Esophagus muscularis mucosa (tissue), 4 donors: ENCODE results near the gene NSL1. TPM values are rescaled to one million over a fixed set of nuclear protein-coding genes. Genes with fewer than 3 reads are reported as not detected.

ENCODE experiments used
- DNase-seq: peaks from one replicate; pipeline ENCODE4 v3.0.0-alpha.2; 2017; ENCODE audit errors: extremely low spot score
- H3K27ac ChIP-seq, 4 donors: fragments of 200-600 bp; sonication (generic); replicated peaks in 1 of 4; 1 replicate in 3 of 4; 2 replicates in 1 of 4; pipeline ENCODE4 v1.5.1; 2016 to 2019; ENCODE audit warnings: mild to moderate bottlenecking in 1 of 4
- H3K27me3 ChIP-seq, 4 donors: fragments of 200-600 bp; sonication (generic); one replicate each; pipeline versions ENCODE4 v1.5.1 to v1.6.0; 2016 to 2019
- H3K36me3 ChIP-seq, 4 donors: fragments of 200-600 bp; sonication (generic); one replicate each; pipeline ENCODE4 v1.5.1; 2016 to 2019
- H3K4me1 ChIP-seq, 4 donors: fragments of 200-600 bp; sonication (generic); one replicate each; pipeline ENCODE4 v1.5.1; 2016 to 2019
- H3K4me3 ChIP-seq, 4 donors: fragments of 200-600 bp; sonication (generic); 1 replicate in 2 of 4; 2 replicates in 2 of 4; pipeline ENCODE4 v1.5.1; 2016 to 2019; ENCODE audit warnings: mild to moderate bottlenecking in 4 of 4, moderate library complexity in 1 of 4
- H3K9me3 ChIP-seq, 4 donors: fragments of 200-600 bp; sonication (generic); 1 replicate in 3 of 4; 2 replicates in 1 of 4; pipeline ENCODE4 v1.5.1; 2016 to 2019
- CTCF ChIP-seq, 3 experiments: fragments of 200-600 bp in 2 of 3; fragments of 450-650 bp in 1 of 3; sonication (generic) in 2 of 3; IDR thresholded peaks; one replicate each; pipeline ENCODE4 v1.5.1; 2017 to 2019; ENCODE audit warnings: antibody characterized with exemption in 3 of 3, mild to moderate bottlenecking in 2 of 3, moderate library complexity in 1 of 3
- EP300 ChIP-seq: sonication (generic); formaldehyde crosslinking; IDR thresholded peaks from one replicate; pipeline ENCODE4 v1.6.1; 2017; ENCODE audit warnings: antibody characterized with exemption
- POLR2A ChIP-seq: fragments of 450-650 bp; IDR thresholded peaks from one replicate; pipeline ENCODE4 v1.6.1; 2017; ENCODE audit warnings: antibody characterized with exemption, moderate library complexity, mild to moderate bottlenecking, low read depth
- POLR2AphosphoS5 ChIP-seq, 2 donors: sonication (generic); formaldehyde crosslinking; IDR thresholded peaks; one replicate each; pipeline ENCODE4 v1.6.1; 2017; ENCODE audit warnings: antibody characterized with exemption in 2 of 2
- WGBS: methylation state at CpG from one replicate; pipeline ENCODE4 v1.1.5; 2018; 5-methylcytosine and 5-hydroxymethylcytosine counted together
- intact Hi-C: fragments of 100-400 bp; cut with DNase I; formaldehyde crosslinking; loops from one replicate; pipeline ENCODE4 v1.15.1; 2023
- total RNA-seq, 4 donors: library from RNA; depleted of rRNA; stranded (reverse); fragments of >200 nt; gene quantifications; one replicate each; pipeline versions ENCODE4 v1.1.0 to v1.2.1, GENCODE V29; 2016

NSL1 gene
- total RNA-seq, 4 donors from 2014 or later, result 20.0 to 42.0 (median 30.8) TPM

GRCh38 chr1:212822956-212823355 is 31.4 kb upstream of the NSL1 start:
- no peak for DNase-seq
- Histone ChIP-seq H3K4me3 (no peak overlapping the region), H3K9me3 (peaks cover 0 to 16% (median 14%) of the 10 kb centered on the region in 4 donors), H3K27me3 (no peaks in the 10 kb centered on the region), H3K36me3 (no peaks in the 10 kb centered on the region), H3K27ac (no peak overlapping the region), H3K4me1 (no peaks in the 10 kb centered on the region)
- intact Hi-C loops, result no loop called here
- 94% methylated on average over 3 of the region's 3 CpGs for WGBS
- no peak for TF ChIP-seq CTCF (IDR thresholded peaks at IDR 0.05)
- no peak for TF ChIP-seq POLR2A
- TF ChIP-seq POLR2AphosphoS5 (IDR thresholded peaks at IDR 0.05), result no peak

GRCh38 chr1:212820969-212821368 is 29.4 kb upstream of the NSL1 start:
- TF ChIP-seq POLR2AphosphoS5 (IDR thresholded peaks at IDR 0.05), result no peak
- TF ChIP-seq POLR2A, result no peak
- TF ChIP-seq CTCF (IDR thresholded peaks at IDR 0.05), result no peak
- no peak for TF ChIP-seq EP300
- Histone ChIP-seq H3K27ac (no peak overlapping the region), H3K27me3 (no peaks in the 10 kb centered on the region), H3K36me3 (no peaks in the 10 kb centered on the region), H3K4me1 (no peaks in the 10 kb centered on the region), H3K4me3 (no peak overlapping the region), H3K9me3 (peaks cover 0 to 12% (median 10%) of the 10 kb centered on the region in 4 donors)
- WGBS, result 85% methylated on average over 2 of the region's 2 CpGs
- no peak for DNase-seq
- intact Hi-C loops, result no loop called here

GRCh38 chr1:212819726-212820125 is 28.1 kb upstream of the NSL1 start:
- DNase-seq, result no peak
- Histone ChIP-seq H3K4me1 (no peaks in the 10 kb centered on the region), H3K27ac (no peak overlapping the region), H3K27me3 (no peaks in the 10 kb centered on the region), H3K36me3 (peaks cover 0 to under 1% (median 0%) of the 10 kb centered on the region in 4 donors), H3K9me3 (no peaks in the 10 kb centered on the region), H3K4me3 (no peak overlapping the region)
- TF ChIP-seq CTCF (IDR thresholded peaks at IDR 0.05) (no peak), POLR2A (no peak), POLR2AphosphoS5 (IDR thresholded peaks at IDR 0.05) (no peak), EP300 (no peak)
- 52% methylated on average over 5 of the region's 5 CpGs for WGBS
- intact Hi-C loops, result no loop called here

- TF ChIP-seq POLR2AphosphoS5 (IDR thresholded peaks at IDR 0.05) (no peak), POLR2A (no peak), CTCF (IDR thresholded peaks at IDR 0.05) (no peak), EP300 (no peak)
- no peaks in the 10 kb centered on the region for H3K4me1 ChIP-seq
- DNase-seq, result no peak
- no peak overlapping the region for H3K4me3 ChIP-seq
- H3K36me3 ChIP-seq, result peaks cover 0 to 22% (median 2%) of the 10 kb centered on the region in 4 donors
- 87% methylated on average over 3 of the region's 3 CpGs for WGBS
- intact Hi-C loops, result no loop called here
- no peak overlapping the region for H3K27ac ChIP-seq
- H3K9me3 ChIP-seq, result no peaks in the 10 kb centered on the region
- no peaks in the 10 kb centered on the region for H3K27me3 ChIP-seq
These were observed 25.1 kb upstream of the NSL1 start for GRCh38 chr1:212816567-212817278.
